ENCODE data around the gene LRRC49.
A peak's percentile ranks its signal among the peaks of the same experiment; 100 is the strongest.

Gene LRRC49

GRCh38 chr15:71089801-71090200 is 197.2 kb downstream of the LRRC49 start:
- H2BK5ac ChIP-seq (ENCODE audit: low read depth, low read length, poor library complexity): no peak overlapping the region
- no peak overlapping the region for H4K12ac ChIP-seq (ENCODE audit: low read depth, low read length)
- peaks cover 4% of the 10 kb centered on the region for H3K9me3 ChIP-seq (ENCODE audit: insufficient read depth, low read depth, low read length)
- no peak overlapping the region for H3K9ac ChIP-seq (ENCODE audit: low read length)
- H3K27ac ChIP-seq (ENCODE audit: low read depth, low read length): no peak overlapping the region
- no peaks in the 10 kb centered on the region for H3K4me1 ChIP-seq (ENCODE audit: control insufficient read depth in 1 of 2, insufficient read depth in 2 of 2, low read length in 2 of 2)
- H4K8ac ChIP-seq (ENCODE audit: low read depth, low read length): no peak overlapping the region
- H3K4me2 ChIP-seq (ENCODE audit: low read length): no peak overlapping the region
- no peak overlapping the region for H3K18ac ChIP-seq (ENCODE audit: low read length)
- H2BK120ac ChIP-seq (ENCODE audit: insufficient read depth, low read length, poor library complexity): no peak overlapping the region
- no peak overlapping the region for H3K14ac ChIP-seq (ENCODE audit: low read length)
- DNase-seq: no peak
- H3K79me1 ChIP-seq (ENCODE audit: low read length): no peaks in the 10 kb centered on the region
- H3K4ac ChIP-seq (ENCODE audit: low read depth, low read length): no peak overlapping the region
- H3K36me3 ChIP-seq (ENCODE audit: control insufficient read depth in 1 of 2, insufficient read depth in 2 of 2, low read length in 2 of 2): no peaks in the 10 kb centered on the region
- H4K91ac ChIP-seq (ENCODE audit: low read depth, low read length): no peak overlapping the region
- H3K23ac ChIP-seq (ENCODE audit: low read length): no peak overlapping the region
- no peak overlapping the region for H3K4me3 ChIP-seq (ENCODE audit: low read depth, low read length)
- H2AK5ac ChIP-seq (ENCODE audit: low read length): no peak overlapping the region
- H2BK12ac ChIP-seq (ENCODE audit: low read length): no peak overlapping the region
- no peaks in the 10 kb centered on the region for H3K27me3 ChIP-seq (ENCODE audit: insufficient read depth, low read length)
- H2AFZ ChIP-seq (ENCODE audit: insufficient read depth, low read length, poor library complexity): no peak overlapping the region
- WGBS (ENCODE audit: extremely low coverage, insufficient coverage, insufficient read length): no CpG with 5 or more reads among the region's 1 CpG
- H3K79me2 ChIP-seq (ENCODE audit: control insufficient read depth, insufficient read depth, low read length, poor library complexity): no peaks in the 10 kb centered on the region

GRCh38 chr15:71091601-71092000 is 199.0 kb downstream of the LRRC49 start:
- Histone ChIP-seq H3K23ac (ENCODE audit: low read length) (no peak overlapping the region), H3K14ac (ENCODE audit: low read length) (no peak overlapping the region), H3K4me1 (ENCODE audit: control insufficient read depth in 1 of 2, insufficient read depth in 2 of 2, low read length in 2 of 2) (no peaks in the 10 kb centered on the region), H3K9ac (ENCODE audit: low read length) (no peak overlapping the region), H3K36me3 (ENCODE audit: control insufficient read depth in 1 of 2, insufficient read depth in 2 of 2, low read length in 2 of 2) (no peaks in the 10 kb centered on the region), H2BK5ac (ENCODE audit: low read depth, low read length, poor library complexity) (no peak overlapping the region), H3K4me2 (ENCODE audit: low read length) (no peak overlapping the region), H3K27me3 (ENCODE audit: insufficient read depth, low read length) (no peaks in the 10 kb centered on the region), H4K91ac (ENCODE audit: low read depth, low read length) (no peak overlapping the region), H4K12ac (ENCODE audit: low read depth, low read length) (no peak overlapping the region), H2BK120ac (ENCODE audit: insufficient read depth, low read length, poor library complexity) (no peak overlapping the region), H3K9me3 (ENCODE audit: insufficient read depth, low read depth, low read length) (peaks cover 4% of the 10 kb centered on the region), H3K27ac (ENCODE audit: low read depth, low read length) (no peak overlapping the region), H3K4me3 (ENCODE audit: low read depth, low read length) (no peak overlapping the region), H3K79me1 (ENCODE audit: low read length) (no peaks in the 10 kb centered on the region), H3K79me2 (ENCODE audit: control insufficient read depth, insufficient read depth, low read length, poor library complexity) (no peaks in the 10 kb centered on the region), H2BK12ac (ENCODE audit: low read length) (no peak overlapping the region), H2AK5ac (ENCODE audit: low read length) (no peak overlapping the region), H3K18ac (ENCODE audit: low read length) (no peak overlapping the region), H2AFZ (ENCODE audit: insufficient read depth, low read length, poor library complexity) (no peak overlapping the region), H4K8ac (ENCODE audit: low read depth, low read length) (no peak overlapping the region), H3K4ac (ENCODE audit: low read depth, low read length) (no peak overlapping the region)
- no CpG with 5 or more reads among the region's 1 CpG for WGBS (ENCODE audit: extremely low coverage, insufficient coverage, insufficient read length)
- DNase-seq: no peak

- Histone ChIP-seq H3K27me3 (ENCODE audit: insufficient read depth, low read length) (no peaks in the 10 kb centered on the region), H3K4me2 (ENCODE audit: low read length) (no peak overlapping the region)
- no CpG with 5 or more reads among the region's 7 CpGs for WGBS (ENCODE audit: extremely low coverage, insufficient coverage, insufficient read length)
Measured at GRCh38 chr15:71092056-71092600, 199.5 kb downstream of the LRRC49 start.

GRCh38 chr15:71093054-71094024 is 200.7 kb downstream of the LRRC49 start:
- no peak overlapping the region for H2BK12ac ChIP-seq (ENCODE audit: low read length)
- WGBS (ENCODE audit: extremely low coverage, insufficient coverage, insufficient read length): no CpG with 5 or more reads among the region's 11 CpGs
- H2BK5ac ChIP-seq (ENCODE audit: low read depth, low read length, poor library complexity): no peak overlapping the region
- no peak overlapping the region for H3K27ac ChIP-seq (ENCODE audit: low read depth, low read length)
- H3K4ac ChIP-seq (ENCODE audit: low read depth, low read length): no peak overlapping the region
- no peak overlapping the region for H2AK5ac ChIP-seq (ENCODE audit: low read length)
- H4K91ac ChIP-seq (ENCODE audit: low read depth, low read length): no peak overlapping the region
- no peak overlapping the region for H3K23ac ChIP-seq (ENCODE audit: low read length)
- no peaks in the 10 kb centered on the region for H3K36me3 ChIP-seq (ENCODE audit: control insufficient read depth in 1 of 2, insufficient read depth in 2 of 2, low read length in 2 of 2)
- no peak overlapping the region for H3K14ac ChIP-seq (ENCODE audit: low read length)
- H3K18ac ChIP-seq (ENCODE audit: low read length): no peak overlapping the region
- H3K4me3 ChIP-seq (ENCODE audit: low read depth, low read length): no peak overlapping the region
- H2BK120ac ChIP-seq (ENCODE audit: insufficient read depth, low read length, poor library complexity): no peak overlapping the region
- DNase-seq: peak; percentile 57 to 75
- no peaks in the 10 kb centered on the region for H3K79me1 ChIP-seq (ENCODE audit: low read length)
- no peaks in the 10 kb centered on the region for H3K4me1 ChIP-seq (ENCODE audit: control insufficient read depth in 1 of 2, insufficient read depth in 2 of 2, low read length in 2 of 2)
- H4K12ac ChIP-seq (ENCODE audit: low read depth, low read length): no peak overlapping the region
- H4K8ac ChIP-seq (ENCODE audit: low read depth, low read length): no peak overlapping the region
- no peaks in the 10 kb centered on the region for H3K27me3 ChIP-seq (ENCODE audit: insufficient read depth, low read length)
- H3K4me2 ChIP-seq (ENCODE audit: low read length): no peak overlapping the region
- H3K9ac ChIP-seq (ENCODE audit: low read length): no peak overlapping the region
- H2AFZ ChIP-seq (ENCODE audit: insufficient read depth, low read length, poor library complexity): no peak overlapping the region
- peaks cover 4% of the 10 kb centered on the region for H3K9me3 ChIP-seq (ENCODE audit: insufficient read depth, low read depth, low read length)
- H3K79me2 ChIP-seq (ENCODE audit: control insufficient read depth, insufficient read depth, low read length, poor library complexity): no peaks in the 10 kb centered on the region

More at GRCh38 chr15:71092056-71092600, 199.5 kb downstream of the LRRC49 start:
- H3K36me3 ChIP-seq (ENCODE audit: control insufficient read depth in 1 of 2, insufficient read depth in 2 of 2, low read length in 2 of 2): no peaks in the 10 kb centered on the region
- H4K12ac ChIP-seq (ENCODE audit: low read depth, low read length): no peak overlapping the region
- H3K14ac ChIP-seq (ENCODE audit: low read length): no peak overlapping the region
- H3K79me2 ChIP-seq (ENCODE audit: control insufficient read depth, insufficient read depth, low read length, poor library complexity): no peaks in the 10 kb centered on the region
- H3K4me1 ChIP-seq (ENCODE audit: control insufficient read depth in 1 of 2, insufficient read depth in 2 of 2, low read length in 2 of 2): no peaks in the 10 kb centered on the region
- no peak overlapping the region for H3K23ac ChIP-seq (ENCODE audit: low read length)
- no peak overlapping the region for H2AK5ac ChIP-seq (ENCODE audit: low read length)
- no peak overlapping the region for H3K27ac ChIP-seq (ENCODE audit: low read depth, low read length)
- H3K4me3 ChIP-seq (ENCODE audit: low read depth, low read length): no peak overlapping the region
- no peaks in the 10 kb centered on the region for H3K79me1 ChIP-seq (ENCODE audit: low read length)
- no peak overlapping the region for H3K18ac ChIP-seq (ENCODE audit: low read length)
- no peak overlapping the region for H2BK12ac ChIP-seq (ENCODE audit: low read length)
- H4K8ac ChIP-seq (ENCODE audit: low read depth, low read length): no peak overlapping the region
- no peak overlapping the region for H2BK120ac ChIP-seq (ENCODE audit: insufficient read depth, low read length, poor library complexity)
- peaks cover 4% of the 10 kb centered on the region for H3K9me3 ChIP-seq (ENCODE audit: insufficient read depth, low read depth, low read length)
- no peak overlapping the region for H3K4ac ChIP-seq (ENCODE audit: low read depth, low read length)
- no peak overlapping the region for H4K91ac ChIP-seq (ENCODE audit: low read depth, low read length)
- H3K9ac ChIP-seq (ENCODE audit: low read length): no peak overlapping the region
- DNase-seq: no peak
- H2BK5ac ChIP-seq (ENCODE audit: low read depth, low read length, poor library complexity): no peak overlapping the region
- no peak overlapping the region for H2AFZ ChIP-seq (ENCODE audit: insufficient read depth, low read length, poor library complexity)

Data from trophoblast cell (in vitro differentiated cells and primary cell).